DLD1 (cell line): ENCODE data around the gene C10orf67.
"Not testable (repeated sequence)": the region's sequence is repeated elsewhere in the genome, so short reads cannot be mapped to it uniquely, and the experiment has no call there.

Experiments used
- in situ Hi-C: cut with HindIII; loops from 2 replicates; pipeline ENCODE4 v1.10.0; 2017; ENCODE audit warnings: low sequenced_read_pairs

The C10orf67 gene

GRCh38 chr10:23281044-23281433 lies 63.6 kb downstream of the C10orf67 start:
- in situ Hi-C loops = no loop called here

DNA sequence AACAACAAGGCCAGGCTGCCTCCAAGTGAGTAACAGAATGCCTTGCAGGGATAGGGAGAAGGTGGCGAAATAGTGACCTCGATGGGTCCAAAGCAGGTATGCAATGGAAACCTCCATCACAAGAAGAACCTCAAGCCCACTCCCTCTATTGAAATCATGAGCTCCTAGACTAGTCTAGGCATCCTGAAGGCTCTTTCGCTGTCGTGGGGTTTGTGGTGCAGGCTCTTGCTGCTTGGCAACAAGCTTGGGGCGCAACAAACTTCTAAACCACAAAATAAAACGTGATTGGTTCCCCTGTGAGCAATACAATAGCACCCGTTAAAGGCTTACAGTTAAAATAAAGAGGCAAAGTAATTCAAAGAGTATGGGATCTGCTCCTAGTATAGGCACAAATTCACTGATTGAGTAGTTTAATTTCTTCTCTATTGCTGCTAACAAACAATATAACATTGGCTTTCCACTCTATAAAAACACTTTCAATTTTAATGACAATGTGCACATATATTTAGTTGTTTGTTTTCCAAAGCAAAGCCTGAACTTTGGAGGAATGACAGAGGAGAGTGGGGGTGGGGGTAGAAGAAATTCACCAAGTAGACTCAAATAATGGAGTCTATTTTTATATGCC lies 64.1 kb downstream of the C10orf67 start:
- in situ Hi-C loops = no loop called here

GRCh38 chr10:23275355-23275754 lies 69.2 kb downstream of the C10orf67 start:
- in situ Hi-C loops = no loop called here

- in situ Hi-C loops = not testable (repeated sequence)
These were observed 70.4 kb downstream of the C10orf67 start for GRCh38 chr10:23274179-23274578.

- in situ Hi-C loops = no loop called here
These were observed 74.1 kb downstream of the C10orf67 start for GRCh38 chr10:23270531-23270930.

DNA sequence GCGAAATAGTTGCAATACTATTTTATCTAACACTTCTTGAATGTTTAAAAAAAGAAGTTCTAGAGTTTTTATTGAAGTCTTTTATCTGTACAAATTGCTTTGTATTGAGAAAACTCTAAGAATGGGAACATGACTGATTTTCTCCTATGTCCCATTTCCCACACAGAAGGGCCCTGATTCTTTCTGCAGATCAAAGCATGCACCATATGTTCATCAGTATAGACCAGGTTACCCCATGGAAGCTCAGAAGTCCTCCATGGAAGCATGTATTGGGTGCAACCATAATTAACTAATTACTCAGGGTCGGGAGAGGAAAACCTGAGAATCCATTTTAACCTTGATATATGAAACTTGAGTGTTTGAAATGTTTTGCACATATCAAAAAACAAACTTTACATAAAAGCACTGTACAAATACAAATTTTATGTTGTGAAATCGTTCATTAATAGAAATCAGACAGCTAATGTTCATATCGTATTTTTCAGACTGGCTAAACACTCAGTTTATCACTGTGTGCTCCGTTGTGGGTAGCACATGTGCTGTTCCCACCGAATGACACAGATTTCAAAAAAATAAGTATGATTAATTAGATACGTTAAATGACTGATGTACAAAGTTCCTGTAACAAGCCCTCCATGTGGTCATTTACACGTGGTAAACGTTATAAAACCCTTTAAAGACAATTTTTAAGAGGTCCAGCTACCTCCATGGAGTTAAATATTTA lies 81.0 kb downstream of the C10orf67 start:
- in situ Hi-C loops = no loop called here

DNA sequence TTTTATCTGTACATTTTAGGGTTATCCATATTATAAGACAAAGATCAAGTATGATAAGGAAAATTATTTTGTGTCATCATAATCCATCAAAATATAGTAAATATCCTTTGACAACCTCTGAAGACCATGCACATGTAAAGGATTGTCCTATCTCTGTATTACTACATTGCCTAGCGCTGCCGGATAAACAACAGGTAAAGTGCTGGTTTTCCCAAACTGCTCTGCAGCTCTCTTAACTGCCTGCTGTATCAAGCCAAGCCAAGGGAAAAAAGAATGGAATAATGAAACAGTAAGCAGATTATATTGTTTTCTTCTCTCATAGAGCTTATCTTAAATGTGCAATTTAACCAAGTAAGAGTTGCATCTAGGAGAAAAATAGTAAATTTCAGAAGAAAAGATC lies 81.7 kb downstream of the C10orf67 start:
- in situ Hi-C loops = no loop called here

GRCh38 chr10:23258516-23258915 lies 86.1 kb downstream of the C10orf67 start:
- in situ Hi-C loops = no loop called here

DNA sequence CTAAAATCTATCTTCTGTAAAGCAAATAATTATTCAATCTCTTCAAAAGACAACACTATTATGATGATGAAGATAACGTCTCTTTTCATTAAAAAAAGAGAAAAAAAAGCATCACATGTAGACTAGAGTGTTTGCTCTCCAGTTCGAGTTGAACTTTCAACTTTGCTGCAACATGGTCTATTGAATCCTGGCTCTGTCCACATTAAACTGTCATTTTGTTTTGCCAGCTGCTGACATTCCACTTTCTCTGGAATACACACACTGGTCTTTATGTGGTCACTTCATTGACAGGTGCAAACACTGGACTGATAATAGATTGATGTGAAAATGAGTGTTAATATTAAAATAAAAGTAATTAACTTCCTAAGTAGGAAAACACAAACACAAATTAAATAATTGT lies 90.8 kb downstream of the C10orf67 start:
- in situ Hi-C loops = no loop called here

GRCh38 chr10:23252859-23253258 lies 91.7 kb downstream of the C10orf67 start:
- in situ Hi-C loops = not testable (repeated sequence)

- in situ Hi-C loops = not testable (repeated sequence)
These were observed 102.8 kb downstream of the C10orf67 start for GRCh38 chr10:23241779-23242178.

DNA sequence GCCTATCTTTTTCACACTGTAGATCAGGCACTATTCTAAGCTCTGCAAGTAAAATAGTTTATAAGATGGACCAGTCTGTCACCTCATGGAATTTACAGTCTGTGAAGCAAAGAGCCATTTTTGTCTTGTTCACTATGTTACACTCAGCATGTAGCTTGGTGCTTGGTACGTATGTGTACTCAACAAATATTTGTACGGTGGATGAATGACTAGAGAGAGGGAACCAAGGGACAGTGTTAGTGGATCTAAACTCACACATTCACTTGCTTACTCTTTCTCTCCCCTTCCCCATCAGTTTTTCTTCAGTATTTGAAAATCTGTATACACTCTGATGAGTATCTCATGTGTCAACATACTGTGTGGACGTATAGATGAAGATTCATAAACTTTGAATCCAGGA lies 106.6 kb downstream of the C10orf67 start:
- in situ Hi-C loops = no loop called here

- in situ Hi-C loops = no loop called here
These were observed 114.0 kb downstream of the C10orf67 start for GRCh38 chr10:23230582-23230981.

DNA sequence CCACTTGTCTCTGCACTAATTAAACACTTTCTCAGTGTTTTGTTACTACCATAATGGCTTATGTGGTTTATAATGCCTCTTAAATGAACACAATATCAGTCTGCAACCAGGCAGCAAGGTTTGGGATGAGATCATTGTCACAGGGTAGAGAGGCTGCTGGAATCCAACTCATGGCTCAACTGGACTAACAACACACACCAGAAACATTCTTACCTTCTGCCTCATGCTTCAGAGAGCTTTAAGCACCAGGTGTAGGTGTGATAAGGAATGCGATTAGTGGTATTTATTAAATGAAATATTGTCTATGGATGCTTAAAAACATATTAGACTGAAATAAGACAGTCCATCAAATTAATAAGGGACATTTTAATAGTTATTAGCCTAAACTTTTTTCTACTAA lies 127.1 kb downstream of the C10orf67 start:
- in situ Hi-C loops = no loop called here

- in situ Hi-C loops = no loop called here
These were observed 138.5 kb downstream of the C10orf67 start for GRCh38 chr10:23205972-23206642.

GRCh38 chr10:23204773-23205172 lies 139.8 kb downstream of the C10orf67 start:
- in situ Hi-C loops = no loop called here

- in situ Hi-C loops = no loop called here
These were observed 140.9 kb downstream of the C10orf67 start for GRCh38 chr10:23203369-23204325.

DNA sequence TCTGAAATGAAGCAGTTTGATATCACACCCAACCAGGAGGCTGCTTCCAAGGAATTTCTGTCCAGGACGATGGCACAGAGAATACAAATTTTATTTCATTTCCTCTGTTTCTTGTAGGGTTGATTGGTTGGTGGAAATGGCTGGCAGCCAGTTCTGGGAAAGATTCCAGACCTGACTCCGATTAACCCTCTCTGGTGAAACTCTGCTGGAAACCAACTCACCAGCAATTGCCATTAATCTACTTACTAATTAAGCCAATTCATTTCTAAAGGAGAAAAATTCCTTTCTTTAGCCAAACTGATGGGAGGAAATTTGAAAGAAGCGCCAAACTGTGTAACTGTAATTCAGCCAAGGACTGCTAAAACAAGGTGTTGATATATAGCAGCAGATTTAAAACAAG lies 141.8 kb downstream of the C10orf67 start:
- in situ Hi-C loops = no loop called here

DNA sequence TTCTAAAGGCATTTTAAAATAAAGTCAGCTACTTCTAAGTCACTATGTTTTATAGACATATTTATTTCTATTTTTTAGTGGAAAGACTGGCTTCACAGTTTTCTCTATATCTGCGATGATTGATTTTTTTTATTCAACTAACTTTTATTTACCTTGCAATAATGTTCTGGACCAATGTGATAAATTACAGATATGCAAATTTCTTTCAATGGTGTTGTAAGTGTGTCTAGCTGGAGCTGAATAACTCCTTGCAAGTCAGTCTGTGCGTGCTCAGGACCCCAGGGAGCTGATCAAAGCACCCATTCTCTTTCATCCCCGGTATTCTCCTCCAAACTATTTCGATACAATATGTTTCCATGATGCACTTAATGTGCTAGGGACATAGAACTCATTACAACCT lies 142.8 kb downstream of the C10orf67 start:
- in situ Hi-C loops = no loop called here

GRCh38 chr10:23200997-23201652 lies 143.5 kb downstream of the C10orf67 start:
- in situ Hi-C loops = no loop called here
